ENCODE results near the gene PGS1. TPM values are rescaled to one million over a fixed set of nuclear protein-coding genes. Genes with fewer than 3 reads are reported as not detected.

The PGS1 gene
- total RNA-seq, 1 experiment from 2014 or later, result 42.5 TPM

DNA sequence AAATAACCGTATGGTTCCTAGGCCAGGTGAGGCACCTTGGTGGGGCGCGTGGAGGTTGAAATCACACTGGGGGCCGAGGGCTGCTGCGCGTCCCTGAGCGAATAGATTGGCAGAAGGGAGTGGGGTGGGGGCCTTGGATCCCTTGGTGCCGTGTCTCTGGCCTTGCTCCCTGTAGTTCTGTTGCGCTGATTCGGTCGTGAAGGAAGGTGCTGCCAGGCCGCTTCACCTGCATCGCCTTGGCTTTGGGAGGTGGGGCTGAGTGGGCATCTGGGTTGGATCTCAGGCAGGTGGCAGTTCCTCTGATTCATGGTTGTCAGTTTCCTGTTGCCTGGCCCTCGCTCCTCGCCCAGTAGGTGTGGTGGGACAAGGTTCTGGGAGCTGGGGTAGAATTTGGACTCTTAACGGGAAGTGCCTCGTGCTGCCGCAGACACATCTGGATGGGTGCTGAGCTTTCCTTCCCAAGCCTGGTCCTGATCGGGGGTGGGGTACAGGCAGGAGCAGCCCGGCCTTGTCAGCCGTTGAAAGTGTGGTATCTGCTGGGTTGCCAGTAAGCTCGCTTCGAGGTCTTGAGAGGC lies 30.1 kb downstream of the PGS1 start:
- CTCF ChIA-PET, result no interaction called here
- TF ChIP-seq, protein P1, sequence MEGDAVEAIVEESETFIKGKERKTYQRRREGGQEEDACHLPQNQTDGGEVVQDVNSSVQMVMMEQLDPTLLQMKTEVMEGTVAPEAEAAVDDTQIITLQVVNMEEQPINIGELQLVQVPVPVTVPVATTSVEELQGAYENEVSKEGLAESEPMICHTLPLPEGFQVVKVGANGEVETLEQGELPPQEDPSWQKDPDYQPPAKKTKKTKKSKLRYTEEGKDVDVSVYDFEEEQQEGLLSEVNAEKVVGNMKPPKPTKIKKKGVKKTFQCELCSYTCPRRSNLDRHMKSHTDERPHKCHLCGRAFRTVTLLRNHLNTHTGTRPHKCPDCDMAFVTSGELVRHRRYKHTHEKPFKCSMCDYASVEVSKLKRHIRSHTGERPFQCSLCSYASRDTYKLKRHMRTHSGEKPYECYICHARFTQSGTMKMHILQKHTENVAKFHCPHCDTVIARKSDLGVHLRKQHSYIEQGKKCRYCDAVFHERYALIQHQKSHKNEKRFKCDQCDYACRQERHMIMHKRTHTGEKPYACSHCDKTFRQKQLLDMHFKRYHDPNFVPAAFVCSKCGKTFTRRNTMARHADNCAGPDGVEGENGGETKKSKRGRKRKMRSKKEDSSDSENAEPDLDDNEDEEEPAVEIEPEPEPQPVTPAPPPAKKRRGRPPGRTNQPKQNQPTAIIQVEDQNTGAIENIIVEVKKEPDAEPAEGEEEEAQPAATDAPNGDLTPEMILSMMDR (conservative IDR thresholded peaks at IDR 0.05; ENCODE audit: low read depth, low read length), result no peak
- Histone ChIP-seq H3K4me1 (ENCODE audit: insufficient read depth, low read length, poor library complexity, severe bottlenecking) (no peaks in the 10 kb centered on the region), H3K27me3 (replicated peaks; ENCODE audit: insufficient read depth, low read depth, low read length, poor library complexity) (no peaks in the 10 kb centered on the region), H3K9me3 (ENCODE audit: low read depth, low read length, poor library complexity, severe bottlenecking) (no peaks in the 10 kb centered on the region), H3K27ac (ENCODE audit: low read depth, low read length, poor library complexity, severe bottlenecking) (no peak overlapping the region), H3K4me3 (ENCODE audit: low read depth, low read length, poor library complexity, severe bottlenecking) (no peak overlapping the region), H3K36me3 (ENCODE audit: insufficient read depth, low read length, poor library complexity, severe bottlenecking) (peaks cover 14% of the 10 kb centered on the region)
- intact Hi-C loops (cut with micrococcal nuclease; ENCODE audit: unreplicated experiment), result no loop called here
- POLR2A ChIA-PET (ENCODE audit: low non-redundant PET), result no interaction called here
- no peak for DNase-seq (ENCODE audit: low spot score)
- no TSS peak for BruUV-seq (replicated peaks)

DNA sequence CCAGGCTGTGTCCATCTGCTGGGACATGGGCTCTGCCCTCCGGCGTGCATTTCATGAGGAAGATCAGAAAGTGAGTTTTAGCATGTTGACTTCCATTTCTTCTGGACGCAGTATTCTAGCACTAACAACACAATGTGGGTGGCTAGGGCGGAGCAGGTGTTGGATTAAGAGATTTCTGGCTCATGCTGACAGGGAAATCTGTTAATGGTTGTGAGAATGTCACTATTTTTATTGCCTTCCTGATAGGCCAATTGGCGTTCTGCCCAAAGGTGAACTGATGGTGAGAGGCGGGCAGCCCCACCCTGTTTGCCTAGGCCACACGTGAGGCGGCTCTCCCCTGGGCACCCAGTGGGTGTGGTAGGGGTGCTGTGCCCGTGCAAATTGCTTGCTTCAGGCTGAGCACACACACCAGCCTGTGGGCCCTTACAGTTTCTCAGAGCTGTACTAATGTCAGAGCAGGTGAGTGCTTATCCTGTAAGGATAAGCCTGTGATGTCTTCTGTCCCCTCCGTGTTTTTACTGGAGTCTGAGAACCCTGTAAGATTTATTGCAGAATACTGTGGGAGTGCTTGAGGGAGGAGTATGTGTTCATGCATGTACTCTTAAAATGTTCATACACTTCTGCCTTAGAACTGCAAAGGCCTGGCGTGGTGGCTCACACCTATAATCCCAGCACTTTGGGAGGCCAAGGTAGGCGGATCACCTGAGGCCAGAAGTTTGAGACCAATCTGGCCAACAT lies 30.9 kb downstream of the PGS1 start:
- H3K4me3 ChIP-seq (ENCODE audit: low read depth, low read length, poor library complexity, severe bottlenecking), result no peak overlapping the region
- H3K27me3 ChIP-seq (replicated peaks; ENCODE audit: insufficient read depth, low read depth, low read length, poor library complexity), result no peaks in the 10 kb centered on the region
- BruUV-seq (replicated peaks), result no TSS peak
- H3K27ac ChIP-seq (ENCODE audit: low read depth, low read length, poor library complexity, severe bottlenecking), result no peak overlapping the region
- no peaks in the 10 kb centered on the region for H3K4me1 ChIP-seq (ENCODE audit: insufficient read depth, low read length, poor library complexity, severe bottlenecking)
- peaks cover 11% of the 10 kb centered on the region for H3K36me3 ChIP-seq (ENCODE audit: insufficient read depth, low read length, poor library complexity, severe bottlenecking)
- no peak for DNase-seq (ENCODE audit: low spot score)
- ChIA-PET CTCF (no interaction called here), POLR2A (ENCODE audit: low non-redundant PET) (no interaction called here)
- no peaks in the 10 kb centered on the region for H3K9me3 ChIP-seq (ENCODE audit: low read depth, low read length, poor library complexity, severe bottlenecking)
- intact Hi-C loops (cut with micrococcal nuclease; ENCODE audit: unreplicated experiment), result no loop called here
- TF ChIP-seq, protein P1 (conservative IDR thresholded peaks at IDR 0.05; ENCODE audit: low read depth, low read length), result no peak
- TF ChIP-seq EZH2 (IDR thresholded peaks at IDR 0.05; ENCODE audit: borderline replicate concordance, low read depth, low read length, poor library complexity, severe bottlenecking), result no peak

DNA sequence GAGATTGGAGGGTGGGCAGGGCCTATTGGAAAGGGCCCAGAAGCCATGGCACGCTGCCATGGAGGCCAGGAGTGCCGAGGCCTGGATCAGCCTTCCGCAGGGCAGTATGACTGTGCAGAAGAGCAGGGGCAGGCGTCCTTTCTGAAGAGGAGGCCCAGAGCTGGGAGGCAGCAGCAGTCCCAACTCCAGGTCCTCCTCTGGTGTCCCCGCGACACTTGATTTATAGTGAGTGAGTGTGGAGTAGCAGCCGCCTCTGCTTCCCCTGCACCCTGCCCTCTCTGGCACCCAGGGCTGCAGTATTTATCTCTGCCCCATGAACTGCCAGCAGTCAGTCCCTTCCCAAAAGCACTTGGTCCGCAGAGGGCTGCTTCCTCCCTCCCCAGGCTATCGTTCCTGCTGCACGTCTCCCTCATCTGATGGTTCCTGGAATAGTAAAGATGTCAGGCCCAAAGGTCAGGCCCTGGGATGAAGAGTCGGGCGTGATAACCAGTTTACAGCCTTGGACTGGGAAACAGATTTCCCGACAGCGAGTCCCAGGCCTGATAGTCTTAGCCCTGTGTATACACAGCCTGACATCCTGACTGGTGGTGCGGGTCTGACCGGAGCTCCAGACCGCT lies 32.9 kb downstream of the PGS1 start:
- no TSS peak for BruUV-seq (replicated peaks)
- intact Hi-C loops (cut with micrococcal nuclease; ENCODE audit: unreplicated experiment), result no loop called here
- no peak for DNase-seq (ENCODE audit: low spot score)
- TF ChIP-seq EZH2 (IDR thresholded peaks at IDR 0.05; ENCODE audit: borderline replicate concordance, low read depth, low read length, poor library complexity, severe bottlenecking), result no peak
- TF ChIP-seq, protein P1 (conservative IDR thresholded peaks at IDR 0.05; ENCODE audit: low read depth, low read length), result no peak
- ChIA-PET POLR2A (ENCODE audit: low non-redundant PET) (no interaction called here), CTCF (no interaction called here)
- peaks cover 8% of the 10 kb centered on the region for H3K36me3 ChIP-seq (ENCODE audit: insufficient read depth, low read length, poor library complexity, severe bottlenecking)
- no peaks in the 10 kb centered on the region for H3K27me3 ChIP-seq (replicated peaks; ENCODE audit: insufficient read depth, low read depth, low read length, poor library complexity)
- no peaks in the 10 kb centered on the region for H3K9me3 ChIP-seq (ENCODE audit: low read depth, low read length, poor library complexity, severe bottlenecking)
- no peak overlapping the region for H3K27ac ChIP-seq (ENCODE audit: low read depth, low read length, poor library complexity, severe bottlenecking)
- H3K4me1 ChIP-seq (ENCODE audit: insufficient read depth, low read length, poor library complexity, severe bottlenecking), result no peaks in the 10 kb centered on the region
- H3K4me3 ChIP-seq (ENCODE audit: low read depth, low read length, poor library complexity, severe bottlenecking), result no peak overlapping the region
